GM21390 (cell line): Measurements from ENCODE around the gene G6PC3.
"Not testable (repeated sequence)": the region's sequence is repeated elsewhere in the genome, so short reads cannot be mapped to it uniquely, and the experiment has no call there.

Experiments used
- ATAC-seq: cut with Tn5 transposase; IDR thresholded peaks from one replicate; pipeline ENCODE4 v1.9.1; 2021; ENCODE audit not compliant: unreplicated experiment

The G6PC3 gene

GRCh38 chr17:44082256-44082927 is 11.9 kb downstream of the G6PC3 start:
- no peak for ATAC-seq

- ATAC-seq, result no peak
Observed at GRCh38 chr17:44083250-44083849, 12.8 kb downstream of the G6PC3 start.

GRCh38 chr17:44084131-44084538 is 13.6 kb downstream of the G6PC3 start:
- ATAC-seq, result no peak

GRCh38 chr17:44084921-44085320 is 14.4 kb downstream of the G6PC3 start:
- no peak for ATAC-seq

GRCh38 chr17:44085908-44086307 is 15.4 kb downstream of the G6PC3 start:
- no peak for ATAC-seq

- ATAC-seq, result no peak
Observed at GRCh38 chr17:44086364-44087311, 16.1 kb downstream of the G6PC3 start.

- ATAC-seq, result no peak
Observed at GRCh38 chr17:44087319-44087718, 16.8 kb downstream of the G6PC3 start.

GRCh38 chr17:44088254-44088653 is 17.7 kb downstream of the G6PC3 start:
- no peak for ATAC-seq

GRCh38 chr17:44091200-44091997 is 20.9 kb downstream of the G6PC3 start:
- ATAC-seq, result no peak

GRCh38 chr17:44092051-44092450 is 21.5 kb downstream of the G6PC3 start:
- no peak for ATAC-seq

- ATAC-seq, result no peak
Observed at GRCh38 chr17:44093231-44093900, 22.8 kb downstream of the G6PC3 start.

GRCh38 chr17:44094701-44095387 is 24.3 kb downstream of the G6PC3 start:
- no peak for ATAC-seq

GRCh38 chr17:44095388-44095646 is 24.8 kb downstream of the G6PC3 start:
- ATAC-seq, result no peak

GRCh38 chr17:44095647-44096496 is 25.3 kb downstream of the G6PC3 start:
- ATAC-seq, result no peak

GRCh38 chr17:44097110-44097958 is 26.8 kb downstream of the G6PC3 start:
- no peak for ATAC-seq

- ATAC-seq, result not testable (repeated sequence)
Observed at GRCh38 chr17:44101858-44102257, 31.3 kb downstream of the G6PC3 start.

GRCh38 chr17:44102849-44103622 is 32.5 kb downstream of the G6PC3 start:
- no peak for ATAC-seq
